ENCODE results near the gene LBHD2. TPM values are rescaled to one million over a fixed set of nuclear protein-coding genes. Genes with fewer than 3 reads are reported as not detected.
"Not testable (repeated sequence)": the region's sequence is repeated elsewhere in the genome, so short reads cannot be mapped to it uniquely, and the experiment has no call there.

Gene LBHD2
- total RNA-seq, 1 experiment from 2014 or later, result not detected

DNA sequence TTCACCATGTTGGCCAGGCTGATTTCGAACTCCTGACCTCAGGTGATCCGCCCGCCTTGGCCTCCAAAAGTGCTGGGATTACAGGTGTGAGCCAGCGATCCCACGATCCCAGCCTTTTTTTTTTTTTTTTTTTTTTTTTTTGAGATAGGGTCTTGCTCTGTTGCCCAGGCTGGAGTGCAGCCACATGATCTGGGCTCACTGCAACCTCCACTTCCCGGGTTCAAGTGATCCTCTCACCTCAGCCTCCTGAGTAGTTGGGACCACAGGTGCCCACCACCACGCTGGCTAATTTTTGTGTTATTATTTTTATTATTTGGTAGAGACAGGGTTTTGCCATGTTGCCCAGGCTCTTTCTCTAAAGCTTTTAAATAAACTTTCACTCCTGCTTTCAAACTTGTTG is 33.5 kb downstream of the LBHD2 start:
- not testable (repeated sequence) for DNase-seq (ENCODE audit: extremely low read depth, low read depth)

DNA sequence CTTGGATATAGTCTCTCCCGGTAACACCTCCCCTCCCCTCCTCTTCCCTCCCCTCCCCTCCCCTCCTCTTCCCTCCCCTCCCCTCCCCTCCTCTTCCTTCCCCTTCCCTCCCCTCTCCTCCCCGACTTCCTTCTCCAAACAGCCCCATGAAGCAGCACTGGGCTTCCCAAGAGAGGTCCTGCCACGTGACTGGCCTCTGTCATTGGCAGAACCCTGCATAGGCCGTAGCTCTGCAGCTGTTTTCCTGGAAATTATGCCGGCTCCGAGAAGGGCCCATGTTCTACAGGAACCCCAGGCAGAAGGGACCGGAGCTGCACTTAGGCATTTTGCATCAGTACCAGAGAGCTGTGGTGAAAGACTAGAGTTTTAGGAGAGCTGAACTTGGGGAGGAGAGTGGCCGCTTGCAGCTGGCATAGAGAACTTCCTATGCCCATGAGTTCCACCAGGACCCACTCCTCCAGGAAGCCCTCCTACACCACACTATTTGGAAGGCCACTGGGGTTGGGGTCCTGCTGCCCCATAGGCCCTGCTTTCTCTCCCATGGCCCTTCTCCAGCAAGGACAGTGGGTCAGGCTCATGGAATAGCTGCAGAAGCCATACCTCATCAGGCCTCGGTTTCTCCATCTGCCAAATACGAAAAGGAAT is 34.1 kb downstream of the LBHD2 start:
- no peak for DNase-seq (ENCODE audit: extremely low read depth, low read depth)

DNA sequence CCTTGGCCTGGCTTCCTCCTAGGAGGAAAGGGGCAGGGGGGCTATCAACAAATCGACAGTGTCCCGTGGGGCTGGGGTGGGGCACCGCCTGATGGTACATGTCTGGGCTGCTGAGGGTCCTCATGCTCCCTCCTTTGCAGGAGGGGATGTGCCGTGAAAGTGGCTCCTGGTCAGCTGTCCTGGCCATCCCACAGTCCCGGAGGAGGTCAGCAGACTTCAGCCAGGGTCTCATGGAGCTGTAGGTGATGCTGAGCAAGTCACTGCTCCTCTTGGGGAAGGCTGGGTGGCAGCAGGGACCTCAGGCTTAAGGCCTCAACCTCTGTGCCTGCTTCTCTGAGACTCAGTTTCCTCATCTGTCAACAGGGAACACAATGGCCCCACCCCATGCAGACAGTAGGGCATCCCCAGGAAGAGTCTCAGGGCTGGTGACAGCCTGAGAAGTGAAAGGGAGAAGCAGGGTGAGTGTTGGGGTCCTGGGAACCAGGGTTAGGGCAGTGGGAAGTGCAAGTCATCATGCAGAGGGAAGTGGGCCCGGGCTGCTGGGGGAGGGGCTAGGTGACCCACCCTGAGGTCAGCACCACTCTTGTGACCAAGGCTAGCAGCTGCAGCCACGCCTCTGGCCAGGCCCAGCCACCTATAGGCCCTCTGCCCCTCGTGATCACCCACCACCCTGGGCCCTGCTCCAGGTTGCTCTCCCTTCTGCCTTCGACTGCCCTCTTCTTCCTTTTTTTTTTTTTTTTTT is 34.8 kb downstream of the LBHD2 start:
- no peak for DNase-seq (ENCODE audit: extremely low read depth, low read depth)

DNA sequence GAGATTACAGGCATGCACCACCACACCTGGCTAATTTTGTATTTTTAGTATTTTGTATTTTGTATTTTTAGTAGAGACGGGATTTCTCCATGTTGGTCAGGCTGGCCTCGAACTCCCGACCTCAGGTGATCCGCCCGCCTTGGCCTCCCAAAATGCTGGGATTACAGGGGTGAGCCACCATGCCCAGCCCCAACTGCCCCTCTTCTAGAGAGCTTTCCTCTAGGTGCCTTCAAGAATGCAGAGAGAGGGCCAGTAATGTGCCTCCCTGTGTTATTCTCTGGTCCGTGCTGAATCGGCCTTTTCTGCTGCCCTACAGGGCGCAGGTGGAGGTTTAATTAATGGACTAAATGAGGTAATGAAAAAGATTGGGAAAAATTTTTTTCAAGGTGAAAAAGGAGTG is 35.5 kb downstream of the LBHD2 start:
- DNase-seq (ENCODE audit: extremely low read depth, low read depth), result not testable (repeated sequence)

DNA sequence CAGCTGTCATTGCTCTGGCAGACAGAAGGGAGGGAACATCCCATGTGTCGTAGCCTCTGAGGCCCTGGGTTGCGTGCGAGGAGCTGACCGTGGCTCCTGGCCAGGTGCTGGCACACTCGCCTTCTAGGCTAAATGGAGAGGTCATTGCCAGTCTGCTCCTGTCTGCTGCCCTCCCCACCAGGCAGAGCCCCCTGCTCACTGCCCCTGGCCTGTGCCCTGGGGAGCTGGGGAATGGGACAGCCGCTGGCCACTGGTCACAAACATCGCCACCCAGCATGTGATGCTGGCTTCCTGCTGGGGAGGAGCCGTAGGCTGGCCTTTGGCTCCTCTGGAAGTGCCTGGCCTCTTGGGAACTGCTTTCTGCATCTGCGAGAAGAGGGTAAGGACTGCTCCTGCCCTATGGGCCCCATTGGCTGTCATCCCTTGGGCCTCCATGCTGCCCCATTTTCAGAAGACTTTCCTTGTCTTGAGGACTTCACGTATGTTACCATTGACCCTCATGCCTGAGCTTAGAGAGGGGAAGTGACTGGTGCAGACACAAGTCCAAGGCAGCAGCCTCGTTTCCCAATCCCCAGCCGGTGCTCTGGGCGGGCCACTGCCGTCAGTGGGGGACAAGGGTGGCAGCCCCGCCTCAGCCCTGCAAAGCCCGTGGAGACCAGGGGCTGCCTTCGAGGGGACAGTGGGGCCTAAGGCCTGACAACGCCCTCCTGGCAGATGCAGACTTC is 37.3 kb downstream of the LBHD2 start:
- no peak for DNase-seq (ENCODE audit: extremely low read depth, low read depth)

DNA sequence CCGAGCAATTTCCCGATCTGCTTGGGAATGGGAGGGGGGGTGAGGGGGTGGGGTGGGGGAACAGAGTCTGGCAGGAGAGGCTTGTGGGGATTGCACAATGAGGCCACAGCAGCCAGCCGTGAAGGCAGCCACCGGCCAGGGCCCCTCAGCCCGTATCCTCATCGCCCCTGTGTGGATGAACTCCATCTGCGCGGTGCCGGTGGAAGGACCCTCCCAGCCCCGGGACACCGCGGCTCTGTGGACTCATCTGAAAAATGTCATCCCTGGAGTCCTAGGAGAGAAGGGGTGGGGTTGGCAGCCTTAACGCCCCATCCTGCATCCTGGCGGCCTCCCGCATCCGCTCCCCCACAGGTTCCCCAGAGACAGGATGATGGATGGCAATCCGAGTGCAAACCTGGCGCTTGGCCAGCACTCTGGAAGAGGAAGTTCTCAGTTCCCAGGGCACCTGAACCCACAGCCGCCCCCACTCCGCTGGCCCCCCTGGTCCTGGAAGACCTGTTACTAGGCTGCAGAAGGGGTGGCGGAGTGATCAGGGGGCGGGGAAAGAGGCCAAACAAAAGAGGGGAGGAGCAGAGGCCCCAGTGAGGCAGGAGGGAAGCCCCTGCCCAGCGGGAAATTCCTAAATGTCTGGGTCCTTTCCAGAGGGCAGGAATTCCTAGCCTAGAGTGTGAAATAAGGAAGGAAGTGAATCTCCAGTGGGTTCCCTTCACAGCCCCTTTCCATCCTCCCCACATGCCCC is 38.0 kb downstream of the LBHD2 start:
- DNase-seq (ENCODE audit: extremely low read depth, low read depth), result peak; percentile 95

DNA sequence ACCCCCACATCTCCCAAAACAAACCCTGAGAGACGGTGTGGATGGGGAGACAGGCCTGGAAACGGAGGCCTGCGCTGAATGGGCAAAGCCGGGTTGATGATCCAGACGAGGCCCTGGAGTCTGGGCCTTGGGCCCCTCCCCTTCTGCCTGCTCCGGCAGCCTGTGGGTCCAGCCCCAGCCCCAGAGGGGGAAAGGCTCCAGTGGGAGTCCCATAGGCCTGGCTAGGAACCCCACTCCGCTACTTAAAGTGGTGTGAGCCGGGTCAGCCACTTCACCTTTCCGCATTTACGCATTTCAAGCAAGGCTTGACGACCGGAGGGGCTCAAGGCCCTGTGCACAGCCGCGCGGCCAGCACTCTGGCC is 38.6 kb downstream of the LBHD2 start:
- DNase-seq (ENCODE audit: extremely low read depth, low read depth), result no peak

DNA sequence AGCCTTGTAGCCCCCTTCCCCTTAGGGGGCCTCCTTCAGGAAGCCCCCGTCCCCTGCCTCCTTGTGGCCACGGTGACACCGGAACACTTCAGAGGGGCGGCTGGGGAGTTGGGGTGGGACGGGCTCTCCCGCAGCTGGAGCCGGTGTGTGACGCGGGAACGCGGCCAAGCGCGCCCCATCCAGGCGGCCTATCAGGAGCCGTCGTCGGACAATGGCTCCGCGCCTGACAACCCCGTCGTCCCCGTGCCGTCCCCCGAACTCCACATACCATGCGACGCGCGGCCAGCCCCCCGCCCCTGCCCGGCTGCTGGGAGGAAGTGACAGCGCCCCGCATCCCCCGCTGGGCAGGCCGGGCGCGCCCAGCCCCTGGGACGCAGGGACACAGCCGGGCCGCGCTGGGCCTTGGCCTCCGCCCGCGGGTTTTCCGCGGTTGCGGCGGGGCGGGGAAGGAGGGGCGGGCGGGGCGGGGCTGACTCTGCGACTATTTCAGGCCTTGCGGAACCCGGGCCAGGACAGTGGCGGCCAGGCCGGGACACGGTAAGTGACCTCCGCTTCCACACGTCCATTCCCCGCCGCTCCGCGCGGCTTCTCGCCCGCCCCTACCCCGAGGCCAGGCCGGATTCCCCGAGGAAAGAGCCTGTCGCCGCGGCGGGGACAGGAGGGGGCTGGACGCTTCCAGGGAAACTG is 39.1 kb downstream of the LBHD2 start, which contains the start of gene TNFAIP2:
TNFAIP2 (plus strand) TSS at position 515 of the 687 bp plus-strand sequence. CDS start 2,997 bp downstream, outside the sequence.
- DNase-seq (ENCODE audit: extremely low read depth, low read depth), result no peak

DNA sequence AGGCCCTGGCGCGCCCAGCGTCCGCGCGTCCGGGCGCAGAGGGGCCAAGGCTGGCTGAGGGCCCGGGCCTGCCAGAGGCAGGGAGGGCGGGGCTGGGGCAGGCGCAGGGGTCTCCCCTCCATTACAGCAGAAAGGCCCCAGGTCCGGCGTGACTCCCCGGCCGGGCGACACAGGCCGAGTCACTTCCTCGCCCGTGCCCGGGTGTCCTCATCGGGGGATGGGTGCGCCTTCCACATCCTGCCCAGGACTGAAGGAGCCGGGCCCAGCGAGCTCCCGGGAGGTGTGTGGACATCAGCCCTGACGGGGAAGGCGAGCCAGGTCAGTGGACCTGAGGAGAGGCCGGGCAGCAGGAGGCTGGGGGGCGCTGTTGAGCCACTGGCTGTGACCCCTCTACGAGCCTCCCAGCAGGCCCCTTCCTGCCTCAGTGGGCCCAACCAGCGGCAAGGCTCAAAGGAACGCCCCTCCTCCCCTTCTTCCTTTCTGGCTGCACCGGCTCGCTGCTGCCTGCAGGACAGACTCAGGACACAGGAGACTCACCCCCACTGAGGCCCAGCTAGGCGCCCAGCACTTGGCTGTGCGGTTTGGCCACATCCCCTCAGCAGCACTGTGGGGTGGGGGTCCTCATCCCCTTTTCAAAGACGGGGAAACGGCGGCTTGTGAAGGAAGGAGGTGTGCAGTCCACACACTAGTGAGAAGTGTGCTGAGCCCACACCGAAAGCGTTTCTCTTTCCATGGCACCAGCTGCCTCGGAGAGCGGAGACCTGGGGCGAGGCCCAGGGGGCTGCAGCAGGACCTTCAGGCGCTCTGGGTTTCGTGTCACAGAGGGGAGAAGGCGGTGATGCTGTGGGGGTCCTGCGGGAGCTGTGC is 39.9 kb downstream of the LBHD2 start:
- no peak for DNase-seq (ENCODE audit: extremely low read depth, low read depth)

DNA sequence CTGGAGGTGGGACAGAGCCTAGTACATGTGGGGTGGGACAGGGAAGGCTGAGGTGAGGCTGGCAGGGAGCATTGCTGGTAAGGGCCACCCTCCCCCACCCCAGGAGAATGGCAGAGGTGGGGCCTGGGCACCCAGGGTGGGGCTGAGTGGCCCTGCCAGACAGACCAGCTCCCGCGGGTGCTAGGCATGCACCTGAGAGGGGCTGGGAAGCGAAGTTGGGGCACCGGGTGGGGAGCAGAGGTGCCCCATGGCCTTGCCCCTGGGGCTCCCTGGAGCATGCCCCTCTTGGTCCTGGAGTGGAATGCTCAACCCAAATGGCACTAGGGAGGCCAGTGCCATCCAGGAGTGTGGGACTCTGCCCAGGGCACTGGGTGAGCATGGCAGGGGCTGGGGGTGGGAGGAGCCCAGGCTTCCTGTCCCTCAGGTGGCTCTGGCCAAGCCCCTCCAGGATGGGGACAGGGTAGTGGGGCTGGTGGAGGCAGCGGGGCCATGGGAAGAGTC is 40.5 kb downstream of the LBHD2 start:
- no peak for DNase-seq (ENCODE audit: extremely low read depth, low read depth)

DNA sequence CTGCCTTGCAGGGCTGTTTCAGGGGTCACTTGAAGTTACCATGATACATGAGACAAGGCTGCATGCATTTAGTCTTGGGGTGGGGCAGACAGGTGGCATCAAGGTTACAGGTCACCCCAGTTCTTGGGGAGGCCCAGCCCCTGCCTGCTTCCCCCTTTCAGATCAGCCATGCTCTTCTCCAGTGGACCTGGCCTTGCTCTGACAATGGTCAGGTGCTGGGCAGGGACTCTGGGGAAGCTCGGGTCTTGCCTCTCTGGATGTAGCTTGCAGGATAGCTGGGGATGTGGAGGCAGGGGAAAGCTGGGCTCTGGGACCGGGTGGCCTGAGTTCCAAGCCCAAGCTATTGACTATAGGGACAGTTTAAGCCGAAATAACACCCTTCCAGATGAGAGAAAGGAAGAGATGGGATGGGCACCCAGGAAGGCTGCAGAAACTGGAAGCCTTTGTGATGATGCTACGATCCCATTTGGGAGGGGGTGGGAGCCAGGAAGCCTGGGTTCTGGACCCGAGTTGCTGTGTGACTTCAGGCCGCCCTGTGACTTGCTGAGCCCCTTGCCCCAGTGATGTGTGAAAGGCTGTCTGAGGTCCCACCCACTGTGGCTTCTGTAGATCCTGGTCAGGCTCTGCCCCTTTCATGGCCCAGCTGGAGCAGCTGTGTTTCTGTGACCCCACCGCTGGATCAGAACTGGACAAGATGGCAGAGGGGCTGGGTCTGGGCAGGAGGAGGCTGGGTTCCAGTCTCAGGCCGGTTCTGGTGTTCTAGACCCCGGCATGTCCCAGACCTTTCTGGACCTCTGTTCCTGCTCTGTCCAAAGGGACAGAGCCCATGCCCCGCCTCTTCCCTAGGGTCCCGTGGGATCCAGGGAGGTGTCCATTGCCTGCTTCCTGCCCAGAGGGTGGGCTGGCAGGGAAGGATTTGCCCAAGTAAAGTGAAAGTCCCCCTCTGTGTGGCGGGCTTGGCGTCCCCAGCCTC is 41.4 kb downstream of the LBHD2 start:
- DNase-seq (ENCODE audit: extremely low read depth, low read depth), result no peak

DNA sequence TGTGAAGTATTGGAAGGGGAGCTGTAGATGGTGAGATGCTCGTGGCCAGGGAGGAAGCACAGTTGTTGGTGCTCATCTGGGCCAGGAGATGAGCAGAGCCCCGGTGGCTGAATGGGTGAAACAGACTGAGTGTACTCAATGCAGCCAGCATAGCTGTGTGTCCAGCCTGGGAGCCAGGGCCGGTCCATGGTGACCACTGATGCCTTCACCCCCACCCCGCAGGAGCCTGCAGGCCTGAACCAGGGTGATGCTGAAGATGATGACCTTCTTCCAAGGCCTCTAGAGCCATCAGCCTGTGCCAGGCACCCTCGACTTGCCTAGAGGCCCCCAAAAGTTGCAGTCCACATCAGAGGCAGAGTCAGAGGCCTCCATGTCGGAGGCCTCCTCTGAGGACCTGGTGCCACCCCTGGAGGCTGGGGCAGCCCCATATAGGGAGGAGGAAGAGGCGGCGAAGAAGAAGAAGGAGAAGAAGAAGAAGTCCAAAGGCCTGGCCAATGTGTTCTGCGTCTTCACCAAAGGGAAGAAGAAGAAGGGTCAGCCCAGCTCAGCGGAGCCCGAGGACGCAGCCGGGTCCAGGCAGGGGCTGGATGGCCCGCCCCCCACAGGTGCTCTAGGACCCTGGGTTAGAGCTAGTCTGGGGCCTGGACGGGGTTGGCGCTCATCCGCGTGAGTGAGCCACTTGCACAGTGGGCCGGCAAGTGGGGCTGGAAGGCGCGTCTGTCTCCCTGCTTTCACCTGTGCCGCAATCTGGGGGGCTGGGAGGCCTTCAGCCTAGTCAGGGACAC is 42.3 kb downstream of the LBHD2 start:
- no peak for DNase-seq (ENCODE audit: extremely low read depth, low read depth)

DNA sequence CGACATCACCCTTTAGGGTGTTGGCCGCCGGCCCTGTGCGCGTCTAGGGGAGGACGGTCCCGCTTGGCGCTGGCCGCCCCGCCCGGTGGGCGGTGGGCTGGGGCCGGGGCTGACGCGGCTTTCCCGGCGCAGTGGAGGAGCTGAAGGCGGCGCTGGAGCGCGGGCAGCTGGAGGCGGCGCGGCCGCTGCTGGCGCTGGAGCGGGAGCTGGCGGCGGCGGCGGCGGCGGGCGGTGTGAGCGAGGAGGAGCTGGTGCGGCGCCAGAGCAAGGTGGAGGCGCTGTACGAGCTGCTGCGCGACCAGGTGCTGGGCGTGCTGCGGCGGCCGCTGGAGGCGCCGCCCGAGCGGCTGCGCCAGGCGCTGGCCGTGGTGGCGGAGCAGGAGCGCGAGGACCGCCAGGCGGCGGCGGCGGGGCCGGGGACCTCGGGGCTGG is 42.9 kb downstream of the LBHD2 start:
- DNase-seq (ENCODE audit: extremely low read depth, low read depth), result no peak

DNA sequence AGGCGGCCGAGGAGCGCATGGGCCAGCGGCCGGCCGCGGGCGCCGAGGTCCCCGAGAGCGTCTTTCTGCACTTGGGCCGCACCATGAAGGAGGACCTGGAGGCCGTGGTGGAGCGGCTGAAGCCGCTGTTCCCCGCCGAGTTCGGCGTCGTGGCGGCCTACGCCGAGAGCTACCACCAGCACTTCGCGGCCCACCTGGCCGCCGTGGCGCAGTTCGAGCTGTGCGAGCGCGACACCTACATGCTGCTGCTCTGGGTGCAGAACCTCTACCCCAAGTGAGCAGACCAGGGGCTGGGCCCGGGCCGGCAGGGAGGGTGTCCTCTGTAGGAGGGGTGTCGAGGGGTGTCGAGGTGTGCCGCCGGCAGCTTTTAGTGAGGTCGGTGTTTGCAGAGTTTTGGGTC is 43.3 kb downstream of the LBHD2 start:
- DNase-seq (ENCODE audit: extremely low read depth, low read depth), result no peak

DNA sequence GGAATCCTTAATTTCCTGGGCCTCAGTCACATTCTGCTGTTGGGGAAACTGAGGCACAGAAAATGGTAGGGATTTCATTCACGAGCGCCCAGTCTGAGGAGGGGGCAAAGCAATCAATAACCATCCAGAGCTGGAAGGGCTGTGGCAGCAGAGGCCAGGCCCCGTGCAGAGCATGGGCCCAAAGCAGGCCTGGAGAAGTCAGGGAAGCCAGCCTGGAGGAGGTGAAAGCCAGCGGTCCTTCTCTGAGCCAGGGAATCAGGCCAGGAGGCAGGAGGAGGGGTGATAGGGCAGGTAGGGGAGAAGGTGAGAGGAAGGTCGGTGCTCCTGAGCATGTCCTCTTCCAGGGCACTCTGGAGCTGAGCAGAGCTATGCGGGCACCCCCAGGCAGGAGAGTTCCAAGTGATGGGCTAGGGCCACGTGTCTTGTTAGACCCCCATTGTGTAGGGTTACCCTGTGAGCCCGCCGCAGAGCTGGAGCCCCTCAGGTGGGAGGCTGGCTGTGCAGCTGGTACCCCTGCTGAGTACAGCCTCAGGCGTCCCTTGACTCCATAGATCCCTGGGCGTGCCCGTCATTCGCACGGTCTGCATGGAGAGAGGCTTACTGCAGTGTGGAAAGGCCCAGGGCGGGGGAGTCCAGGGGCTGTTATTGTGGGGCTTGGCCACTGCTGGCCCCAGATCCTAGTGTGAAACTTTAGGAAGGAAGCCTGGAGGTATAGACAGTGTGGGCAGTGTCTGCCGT is 44.0 kb downstream of the LBHD2 start:
- DNase-seq (ENCODE audit: extremely low read depth, low read depth), result no peak

DNA sequence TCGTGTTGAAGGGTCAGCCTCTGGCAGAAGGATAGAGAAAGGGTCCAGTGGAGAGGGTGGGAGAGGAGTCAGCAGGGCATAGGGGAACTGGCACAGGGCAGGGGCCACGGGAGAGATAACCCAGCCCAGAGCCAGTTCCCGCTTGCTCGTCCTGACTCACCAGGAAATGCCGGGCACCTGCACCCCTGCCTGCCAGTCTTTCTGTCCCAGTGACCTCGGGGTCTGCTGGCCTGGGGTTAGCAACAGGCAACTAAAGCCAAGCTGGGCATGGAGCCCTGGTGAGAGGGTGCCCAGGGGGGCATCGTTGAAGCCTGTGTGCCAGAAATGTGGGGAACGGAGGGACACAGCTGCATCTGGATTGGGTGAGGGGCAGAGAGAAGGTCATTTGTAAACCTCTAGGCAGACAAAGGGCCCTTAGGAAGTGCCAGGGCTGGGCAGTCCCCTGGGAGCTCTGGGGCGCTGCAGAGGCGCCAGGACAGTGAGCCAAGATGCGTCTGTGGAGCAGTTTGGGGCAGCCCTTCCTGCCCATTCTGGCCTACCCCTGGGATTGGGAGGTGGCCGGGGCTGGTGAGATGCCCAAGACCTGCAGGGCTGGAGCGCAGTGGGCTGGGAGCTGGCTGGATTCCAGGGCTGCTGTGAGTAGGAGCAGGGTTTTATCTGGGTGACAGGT is 44.8 kb downstream of the LBHD2 start:
- no peak for DNase-seq (ENCODE audit: extremely low read depth, low read depth)
